NCI-H1417 (cell line): ENCODE measurements around the gene ALK.
"Not testable (repeated sequence)": the region's sequence is repeated elsewhere in the genome, so short reads cannot be mapped to it uniquely, and the experiment has no call there.

ENCODE experiments used
- DNase-seq, 3 experiments: peaks; one replicate each; lab custom pipeline; 2025; lab: John Stamatoyannopoulos, UW

Gene ALK

GRCh38 chr2:29278966-29279365 lies 642.4 kb downstream of the ALK start:
- DNase-seq, result peak in 2 of 3 experiments; percentile 24 to 43

GRCh38 chr2:29276151-29276550 lies 645.2 kb downstream of the ALK start:
- peak in 2 of 3 experiments; percentile 34 to 69 for DNase-seq

- DNase-seq, result no peak
These were observed 646.2 kb downstream of the ALK start for GRCh38 chr2:29275186-29275585.

GRCh38 chr2:29273685-29274611 lies 647.4 kb downstream of the ALK start:
- no peak for DNase-seq

GRCh38 chr2:29273004-29273684 lies 648.2 kb downstream of the ALK start:
- DNase-seq, result no peak

- DNase-seq, result no peak
These were observed 649.1 kb downstream of the ALK start for GRCh38 chr2:29272311-29272710.

GRCh38 chr2:29270701-29271121 lies 650.7 kb downstream of the ALK start:
- DNase-seq, result no peak

GRCh38 chr2:29269765-29270109 lies 651.6 kb downstream of the ALK start:
- DNase-seq, result no peak

GRCh38 chr2:29269095-29269764 lies 652.2 kb downstream of the ALK start:
- DNase-seq, result no peak

GRCh38 chr2:29267720-29268119 lies 653.7 kb downstream of the ALK start:
- no peak for DNase-seq

- DNase-seq, result no peak
These were observed 657.5 kb downstream of the ALK start for GRCh38 chr2:29263886-29264285.

GRCh38 chr2:29262681-29263260 lies 658.6 kb downstream of the ALK start:
- peak; percentile 61 to 91 (median 66) for DNase-seq

- no peak for DNase-seq
These were observed 660.4 kb downstream of the ALK start for GRCh38 chr2:29261003-29261402.

GRCh38 chr2:29260142-29260772 lies 661.1 kb downstream of the ALK start:
- no peak for DNase-seq

GRCh38 chr2:29259221-29259620 lies 662.2 kb downstream of the ALK start:
- DNase-seq, result no peak

GRCh38 chr2:29255004-29255403 lies 666.4 kb downstream of the ALK start:
- no peak for DNase-seq

GRCh38 chr2:29253495-29254275 lies 667.7 kb downstream of the ALK start:
- DNase-seq, result not testable (repeated sequence)

- DNase-seq, result no peak
These were observed 668.4 kb downstream of the ALK start for GRCh38 chr2:29253026-29253425.

- DNase-seq, result no peak
These were observed 670.0 kb downstream of the ALK start for GRCh38 chr2:29251406-29251805.

- DNase-seq, result no peak
These were observed 670.4 kb downstream of the ALK start for GRCh38 chr2:29250977-29251376.

- DNase-seq, result no peak
These were observed 671.6 kb downstream of the ALK start for GRCh38 chr2:29249666-29250253.
